RPMI7951 (cell line): ENCODE data around the gene PCDHGA7. TPM values are rescaled to one million over a fixed set of nuclear protein-coding genes. Genes with fewer than 3 reads are reported as not detected.
"Not testable (repeated sequence)": the region's sequence is repeated elsewhere in the genome, so short reads cannot be mapped to it uniquely, and the experiment has no call there.

ENCODE experiments used
- DNase-seq: peaks from one replicate; pipeline ENCODE4 v3.0.0-alpha.2; 2012; ENCODE audit warnings: low read depth
- total RNA-seq: library from RNA; depleted of rRNA; stranded (reverse); fragments of >200 nt; shearing (Covaris generic); gene quantifications from 2 replicates; pipeline ENCODE4 v1.2.3, GENCODE V29; 2014

PCDHGA7 gene
- total RNA-seq, 1 experiment from 2014 or later: 4.6 TPM

DNA sequence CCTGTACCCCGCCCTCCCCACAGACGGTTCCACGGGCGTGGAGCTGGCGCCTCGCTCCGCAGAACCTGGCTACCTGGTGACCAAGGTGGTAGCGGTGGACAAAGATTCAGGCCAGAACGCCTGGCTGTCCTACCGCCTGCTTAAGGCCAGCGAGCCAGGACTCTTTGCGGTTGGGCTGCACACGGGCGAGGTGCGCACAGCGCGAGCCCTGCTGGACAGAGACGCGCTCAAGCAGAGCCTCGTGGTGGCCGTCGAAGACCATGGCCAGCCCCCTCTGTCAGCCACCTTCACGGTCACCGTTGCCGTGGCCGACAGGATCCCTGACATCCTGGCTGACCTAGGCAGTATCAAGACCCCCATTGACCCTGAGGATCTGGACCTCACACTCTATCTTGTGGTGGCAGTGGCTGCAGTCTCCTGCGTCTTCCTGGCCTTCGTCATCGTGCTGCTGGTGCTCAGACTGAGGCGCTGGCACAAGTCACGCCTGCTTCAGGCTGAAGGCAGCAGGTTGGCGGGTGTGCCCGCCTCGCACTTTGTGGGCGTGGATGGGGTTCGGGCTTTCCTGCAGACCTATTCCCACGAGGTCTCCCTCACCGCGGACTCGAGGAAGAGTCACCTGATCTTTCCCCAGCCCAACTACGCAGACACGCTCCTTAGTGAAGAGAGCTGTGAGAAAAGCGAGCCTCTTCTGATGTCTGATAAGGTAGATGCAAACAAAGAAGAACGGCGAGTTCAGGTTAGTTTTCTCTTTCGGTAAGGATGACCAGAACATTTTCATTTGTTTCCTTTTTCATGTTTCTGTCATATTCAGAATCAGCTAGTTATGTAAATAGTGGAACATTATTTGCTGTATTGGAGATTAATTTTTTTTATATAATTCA lies 16.3 kb upstream of the PCDHGA7 start:
- no peak for DNase-seq

DNA sequence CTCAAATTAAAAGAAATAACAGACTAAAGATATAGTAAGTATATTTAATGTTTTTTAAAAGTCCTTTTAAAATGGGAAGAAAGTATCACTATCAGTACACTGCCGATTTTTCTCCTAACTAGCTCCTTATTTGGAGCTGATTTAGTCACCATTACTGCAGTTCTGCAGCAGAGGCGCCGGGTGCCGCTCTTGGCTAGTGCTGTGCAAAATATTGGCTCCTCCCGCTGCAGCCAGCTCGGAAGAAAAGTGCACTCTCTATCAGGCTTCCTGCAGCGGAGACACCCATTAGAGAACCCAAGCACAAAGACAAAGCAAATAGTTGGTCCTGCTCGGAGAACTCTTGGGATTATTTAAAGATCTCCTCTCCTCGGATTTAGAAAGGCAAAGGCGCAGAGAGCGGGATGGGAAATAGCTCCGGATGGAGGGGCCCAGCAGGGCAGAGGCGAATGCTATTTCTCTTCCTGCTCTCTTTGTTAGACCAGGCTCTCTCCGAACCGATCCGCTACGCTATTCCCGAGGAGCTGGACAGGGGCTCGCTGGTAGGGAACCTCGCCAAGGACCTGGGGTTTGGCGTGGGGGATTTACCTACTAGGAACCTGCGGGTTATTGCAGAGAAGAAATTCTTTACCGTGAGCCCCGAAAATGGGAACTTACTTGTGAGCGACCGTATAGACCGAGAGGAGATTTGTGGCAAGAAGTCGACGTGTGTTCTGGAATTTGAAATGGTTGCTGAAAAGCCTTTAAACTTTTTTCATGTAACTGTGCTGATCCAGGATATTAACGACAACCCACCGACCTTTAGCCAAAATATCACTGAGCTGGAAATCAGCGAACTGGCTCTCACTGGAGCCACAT lies 12.3 kb upstream of the PCDHGA7 start, which contains the start of gene PCDHGB3:
Gene PCDHGB3 (plus strand): TSS at position 249 of the 855 bp plus-strand sequence. CDS start 153 bp downstream, at position 402.
- DNase-seq: peak; percentile 42

DNA sequence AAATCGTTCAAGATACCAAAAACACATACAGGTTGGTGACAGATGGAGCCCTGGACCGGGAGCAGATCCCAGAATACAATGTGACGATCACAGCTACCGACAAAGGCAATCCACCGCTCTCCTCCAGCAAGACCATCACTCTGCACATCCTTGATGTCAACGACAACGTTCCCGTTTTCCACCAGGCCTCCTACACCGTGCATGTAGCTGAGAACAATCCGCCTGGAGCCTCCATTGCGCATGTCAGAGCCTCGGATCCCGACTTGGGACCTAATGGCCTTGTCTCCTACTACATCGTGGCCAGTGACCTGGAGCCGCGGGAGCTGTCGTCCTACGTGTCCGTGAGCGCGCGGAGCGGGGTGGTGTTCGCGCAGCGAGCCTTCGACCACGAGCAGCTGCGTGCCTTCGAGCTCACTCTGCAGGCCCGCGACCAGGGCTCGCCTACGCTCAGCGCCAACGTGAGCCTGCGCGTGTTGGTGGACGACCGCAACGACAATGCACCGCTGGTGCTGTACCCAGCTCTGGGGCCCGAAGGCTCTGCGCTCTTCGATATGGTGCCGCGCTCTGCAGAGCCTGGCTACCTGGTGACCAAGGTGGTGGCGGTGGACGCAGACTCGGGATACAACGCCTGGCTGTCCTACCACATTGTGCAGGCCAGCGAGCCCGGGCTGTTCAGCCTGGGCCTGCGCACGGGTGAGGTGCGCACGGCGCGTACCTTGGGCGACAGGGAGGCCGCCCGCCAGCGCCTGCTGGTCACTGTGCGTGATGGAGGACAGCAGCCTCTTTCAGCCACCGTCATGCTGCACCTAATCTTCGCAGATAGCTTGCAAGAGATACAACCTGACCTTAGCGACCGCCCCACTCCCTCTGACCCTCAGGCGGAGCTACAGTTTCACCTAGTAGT lies 10.7 kb upstream of the PCDHGA7 start:
- no peak for DNase-seq

DNA sequence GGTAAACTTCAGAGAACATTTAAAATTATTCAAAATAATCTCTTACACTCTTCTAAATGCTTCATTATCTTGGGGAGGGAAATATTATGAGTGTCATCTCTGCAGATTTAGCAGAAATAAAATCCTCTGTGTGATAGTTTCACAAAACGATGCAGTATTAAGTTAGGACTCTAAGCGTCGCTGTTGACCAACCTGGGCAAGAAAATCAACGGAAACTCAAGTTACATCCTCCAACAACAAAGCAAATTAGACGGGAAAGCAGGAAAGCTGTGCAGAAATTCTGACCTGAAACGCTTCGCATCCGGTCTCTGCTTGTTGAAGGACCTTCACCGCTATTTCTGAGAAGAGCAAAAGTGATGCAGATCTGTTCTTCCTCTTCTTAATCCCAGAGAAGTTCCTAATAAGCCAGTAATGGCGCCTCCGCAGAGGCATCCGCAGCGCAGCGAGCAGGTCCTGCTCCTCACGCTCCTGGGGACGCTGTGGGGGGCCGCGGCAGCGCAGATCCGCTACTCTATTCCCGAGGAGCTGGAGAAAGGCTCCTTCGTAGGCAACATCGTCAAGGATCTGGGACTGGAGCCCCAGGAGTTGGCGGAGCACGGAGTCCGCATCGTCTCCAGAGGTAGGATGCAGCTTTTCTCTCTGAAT lies 8.7 kb upstream of the PCDHGA7 start, which contains the start of gene PCDHGA6:
Gene PCDHGA6 (plus strand): TSS at position 219 of the 645 bp plus-strand sequence. CDS start 193 bp downstream, at position 412.
- DNase-seq: no peak

DNA sequence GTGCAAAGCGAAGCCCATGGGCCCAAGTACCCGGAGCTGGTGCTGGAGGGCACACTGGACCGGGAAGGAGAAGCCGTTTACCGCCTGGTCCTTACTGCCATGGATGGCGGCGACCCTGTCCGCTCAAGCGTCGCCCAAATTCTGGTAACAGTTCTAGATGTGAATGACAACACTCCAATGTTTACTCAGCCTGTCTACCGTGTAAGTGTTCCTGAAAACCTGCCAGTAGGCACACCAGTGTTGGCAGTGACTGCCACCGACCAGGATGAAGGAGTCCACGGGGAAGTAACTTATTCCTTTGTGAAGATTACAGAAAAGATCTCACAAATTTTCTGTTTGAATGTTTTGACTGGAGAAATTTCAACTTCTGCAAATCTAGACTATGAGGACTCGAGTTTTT lies 7.9 kb upstream of the PCDHGA7 start:
- DNase-seq: no peak

DNA sequence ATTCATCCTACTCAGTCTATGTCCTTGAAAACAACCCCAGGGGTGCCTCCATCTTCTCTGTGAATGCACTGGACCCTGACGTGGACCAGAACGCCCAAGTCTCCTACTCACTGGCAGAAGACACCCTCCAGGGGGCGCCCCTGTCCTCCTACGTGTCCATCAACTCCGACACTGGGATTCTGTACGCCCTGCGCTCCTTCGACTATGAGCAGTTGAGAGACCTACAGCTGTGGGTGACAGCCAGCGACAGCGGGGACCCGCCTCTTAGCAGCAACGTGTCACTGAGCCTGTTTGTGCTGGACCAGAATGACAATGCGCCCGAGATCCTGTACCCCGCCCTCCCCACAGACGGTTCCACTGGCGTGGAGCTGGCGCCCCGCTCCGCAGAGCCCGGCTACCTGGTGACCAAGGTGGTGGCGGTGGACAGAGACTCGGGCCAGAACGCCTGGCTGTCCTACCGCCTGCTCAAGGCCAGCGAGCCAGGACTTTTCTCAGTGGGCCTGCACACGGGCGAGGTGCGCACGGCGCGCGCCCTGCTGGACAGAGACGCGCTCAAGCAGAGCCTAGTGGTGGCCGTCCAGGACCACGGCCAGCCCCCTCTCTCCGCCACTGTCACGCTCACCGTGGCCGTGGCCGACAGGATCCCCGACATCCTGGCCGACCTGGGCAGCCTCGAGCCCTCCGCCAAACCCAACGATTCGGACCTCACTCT lies 6.9 kb upstream of the PCDHGA7 start:
- not testable (repeated sequence) for DNase-seq

DNA sequence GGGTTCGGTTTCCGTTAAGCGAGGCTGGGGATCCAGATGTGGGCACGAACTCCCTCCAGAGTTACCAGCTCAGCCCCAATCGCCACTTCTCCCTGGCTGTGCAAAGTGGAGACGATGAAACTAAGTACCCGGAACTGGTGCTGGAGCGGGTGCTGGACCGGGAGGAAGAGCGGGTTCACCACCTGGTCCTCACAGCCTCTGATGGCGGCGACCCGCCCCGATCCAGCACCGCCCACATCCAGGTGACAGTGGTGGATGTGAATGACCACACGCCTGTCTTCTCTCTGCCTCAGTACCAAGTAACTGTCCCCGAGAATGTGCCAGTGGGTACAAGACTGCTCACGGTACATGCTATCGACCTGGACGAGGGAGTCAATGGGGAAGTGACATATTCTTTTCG lies 803 bp downstream of the PCDHGA7 start:
- DNase-seq: no peak

DNA sequence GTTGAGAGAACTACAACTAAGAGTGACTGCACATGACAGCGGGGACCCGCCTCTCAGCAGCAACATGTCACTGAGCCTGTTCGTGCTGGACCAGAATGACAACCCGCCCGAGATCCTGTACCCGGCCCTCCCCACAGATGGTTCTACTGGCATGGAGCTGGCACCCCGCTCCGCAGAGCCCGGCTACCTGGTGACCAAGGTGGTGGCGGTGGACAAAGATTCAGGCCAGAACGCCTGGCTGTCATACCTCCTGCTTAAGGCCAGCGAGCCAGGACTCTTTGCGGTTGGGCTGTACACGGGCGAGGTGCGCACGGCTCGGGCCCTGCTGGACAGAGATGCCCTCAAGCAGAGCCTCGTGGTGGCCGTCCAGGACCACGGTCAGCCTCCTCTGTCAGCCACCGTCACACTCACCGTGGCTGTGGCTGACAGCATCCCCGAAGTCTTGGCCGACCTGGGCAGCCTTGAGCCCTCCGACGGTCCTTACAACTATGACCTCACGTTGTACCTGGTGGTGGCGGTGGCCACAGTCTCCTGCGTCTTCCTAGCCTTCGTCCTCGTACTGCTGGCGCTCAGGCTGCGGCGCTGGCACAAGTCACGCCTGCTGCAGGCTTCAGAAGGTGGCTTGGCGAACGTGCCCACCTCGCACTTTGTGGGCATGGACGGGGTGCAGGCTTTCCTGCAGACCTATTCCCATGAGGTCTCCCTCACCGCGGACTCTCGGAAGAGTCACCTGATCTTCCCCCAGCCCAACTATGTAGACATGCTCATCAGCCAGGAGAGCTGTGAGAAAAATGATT lies 2.1 kb downstream of the PCDHGA7 start:
- no peak for DNase-seq

DNA sequence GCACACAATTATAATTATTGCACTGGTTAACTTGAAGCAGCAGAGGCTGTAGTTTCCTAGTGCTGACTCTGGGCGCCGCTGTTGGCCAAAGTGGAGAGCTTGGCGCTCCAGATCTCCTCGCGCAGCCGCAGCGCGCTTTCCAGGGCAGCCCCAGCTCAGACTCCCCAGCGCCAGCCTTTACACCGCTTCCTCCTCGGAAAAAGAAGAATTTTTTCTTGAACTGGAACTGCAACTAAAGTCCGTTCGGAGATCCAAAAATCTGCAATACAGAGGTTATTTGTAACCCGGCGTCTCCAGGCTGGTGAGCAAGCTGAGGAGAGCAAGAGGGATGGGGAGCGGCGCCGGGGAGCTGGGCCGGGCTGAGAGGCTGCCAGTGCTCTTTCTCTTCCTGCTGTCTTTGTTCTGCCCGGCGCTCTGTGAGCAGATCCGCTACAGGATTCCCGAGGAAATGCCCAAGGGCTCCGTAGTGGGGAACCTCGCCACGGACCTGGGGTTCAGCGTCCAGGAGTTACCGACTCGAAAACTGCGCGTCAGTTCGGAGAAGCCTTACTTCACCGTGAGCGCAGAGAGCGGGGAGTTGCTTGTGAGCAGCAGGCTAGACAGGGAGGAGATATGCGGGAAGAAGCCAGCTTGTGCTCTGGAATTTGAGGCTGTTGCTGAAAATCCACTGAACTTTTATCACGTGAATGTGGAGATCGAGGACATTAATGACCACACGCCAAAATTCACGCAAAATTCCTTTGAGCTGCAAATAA lies 5.2 kb downstream of the PCDHGA7 start, which contains the start of gene PCDHGB4:
Gene PCDHGB4 (plus strand): TSS at position 142 of the 755 bp plus-strand sequence. CDS start 187 bp downstream, at position 329.
- DNase-seq: peak; percentile 58

DNA sequence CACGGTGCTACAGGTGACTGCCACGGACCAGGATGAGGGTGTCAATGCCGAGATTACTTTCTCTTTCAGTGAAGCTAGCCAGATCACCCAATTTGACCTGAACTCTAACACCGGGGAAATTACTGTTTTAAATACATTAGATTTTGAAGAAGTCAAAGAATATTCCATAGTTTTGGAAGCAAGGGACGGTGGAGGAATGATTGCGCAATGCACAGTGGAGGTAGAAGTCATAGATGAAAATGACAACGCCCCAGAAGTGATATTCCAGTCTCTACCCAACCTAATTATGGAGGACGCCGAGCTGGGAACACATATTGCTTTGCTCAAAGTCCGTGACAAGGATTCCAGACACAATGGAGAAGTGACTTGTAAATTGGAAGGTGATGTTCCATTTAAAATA lies 6.1 kb downstream of the PCDHGA7 start:
- no peak for DNase-seq

DNA sequence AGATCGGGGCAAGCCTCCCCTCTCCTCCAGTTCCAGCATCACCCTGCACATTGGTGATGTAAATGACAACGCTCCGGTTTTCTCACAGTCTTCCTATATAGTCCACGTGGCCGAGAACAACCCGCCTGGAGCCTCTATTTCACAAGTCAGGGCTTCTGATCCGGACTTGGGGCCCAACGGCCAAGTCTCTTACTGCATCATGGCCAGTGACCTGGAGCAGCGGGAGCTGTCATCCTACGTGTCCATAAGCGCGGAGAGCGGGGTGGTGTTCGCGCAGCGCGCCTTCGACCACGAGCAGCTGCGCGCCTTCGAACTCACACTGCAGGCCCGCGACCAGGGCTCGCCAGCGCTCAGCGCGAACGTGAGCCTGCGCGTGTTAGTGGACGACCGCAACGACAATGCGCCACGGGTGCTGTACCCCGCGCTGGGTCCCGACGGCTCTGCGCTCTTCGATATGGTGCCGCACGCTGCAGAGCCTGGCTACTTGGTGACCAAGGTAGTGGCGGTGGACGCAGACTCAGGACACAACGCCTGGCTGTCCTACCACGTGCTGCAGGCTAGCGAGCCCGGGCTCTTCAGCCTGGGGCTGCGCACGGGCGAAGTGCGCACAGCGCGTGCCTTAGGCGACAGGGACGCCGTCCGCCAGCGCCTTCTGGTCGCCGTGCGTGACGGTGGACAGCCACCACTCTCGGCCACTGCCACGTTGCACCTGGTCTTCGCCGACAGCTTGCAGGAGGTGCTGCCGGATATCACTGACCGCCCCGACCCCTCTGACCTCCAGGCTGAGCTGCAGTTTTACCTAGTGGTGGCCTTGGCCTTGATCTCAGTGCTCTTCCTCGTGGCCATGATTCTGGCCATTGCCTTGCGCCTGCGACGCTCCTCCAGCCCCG lies 6.9 kb downstream of the PCDHGA7 start:
- no peak for DNase-seq

DNA sequence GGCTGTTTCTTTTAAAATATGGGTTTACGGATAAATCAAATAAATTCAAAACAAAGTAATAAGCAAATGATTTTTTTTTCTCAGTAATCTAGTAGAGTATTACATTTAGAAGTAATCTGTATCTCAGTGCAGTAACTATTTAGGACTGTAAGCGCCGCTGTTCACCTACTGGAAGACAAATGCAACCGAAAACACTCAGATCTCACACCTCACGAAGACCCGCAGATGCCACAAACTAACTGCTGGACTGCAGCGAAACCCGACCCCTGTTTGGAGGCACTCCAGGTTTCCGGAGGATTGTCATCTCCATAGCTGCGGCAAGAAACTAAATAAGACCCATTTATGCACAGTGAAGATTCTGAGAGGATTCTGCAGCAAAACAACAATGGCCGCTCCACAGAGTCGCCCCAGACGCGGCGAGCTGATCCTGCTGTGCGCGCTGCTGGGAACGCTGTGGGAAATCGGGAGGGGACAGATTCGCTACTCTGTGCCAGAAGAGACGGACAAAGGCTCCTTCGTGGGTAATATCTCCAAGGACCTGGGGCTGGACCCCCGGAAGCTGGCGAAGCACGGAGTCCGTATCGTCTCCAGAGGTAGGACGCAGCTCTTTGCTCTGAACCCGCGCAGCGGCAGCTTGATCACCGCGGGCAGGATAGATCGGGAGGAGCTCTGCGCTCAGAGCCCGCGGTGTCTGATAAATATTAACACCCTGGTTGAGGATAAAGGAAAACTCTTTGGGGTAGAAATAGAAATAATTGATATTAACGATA lies 10.1 kb downstream of the PCDHGA7 start, which contains the start of gene PCDHGA8:
Gene PCDHGA8 (plus strand): TSS at position 205 of the 770 bp plus-strand sequence. CDS start 181 bp downstream, at position 386.
- DNase-seq: no peak

DNA sequence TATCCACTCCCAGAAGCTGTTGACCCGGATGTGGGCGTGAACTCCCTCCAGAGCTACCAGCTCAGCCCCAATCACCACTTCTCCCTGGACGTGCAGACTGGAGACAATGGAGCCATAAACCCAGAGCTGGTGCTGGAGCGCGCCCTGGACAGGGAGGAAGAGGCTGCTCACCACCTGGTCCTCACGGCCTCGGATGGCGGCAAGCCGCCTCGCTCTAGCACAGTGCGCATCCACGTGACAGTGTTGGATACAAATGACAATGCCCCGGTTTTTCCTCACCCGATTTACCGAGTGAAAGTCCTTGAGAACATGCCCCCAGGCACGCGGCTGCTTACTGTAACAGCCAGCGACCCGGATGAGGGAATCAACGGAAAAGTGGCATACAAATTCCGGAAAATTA lies 10.7 kb downstream of the PCDHGA7 start:
- DNase-seq: no peak

DNA sequence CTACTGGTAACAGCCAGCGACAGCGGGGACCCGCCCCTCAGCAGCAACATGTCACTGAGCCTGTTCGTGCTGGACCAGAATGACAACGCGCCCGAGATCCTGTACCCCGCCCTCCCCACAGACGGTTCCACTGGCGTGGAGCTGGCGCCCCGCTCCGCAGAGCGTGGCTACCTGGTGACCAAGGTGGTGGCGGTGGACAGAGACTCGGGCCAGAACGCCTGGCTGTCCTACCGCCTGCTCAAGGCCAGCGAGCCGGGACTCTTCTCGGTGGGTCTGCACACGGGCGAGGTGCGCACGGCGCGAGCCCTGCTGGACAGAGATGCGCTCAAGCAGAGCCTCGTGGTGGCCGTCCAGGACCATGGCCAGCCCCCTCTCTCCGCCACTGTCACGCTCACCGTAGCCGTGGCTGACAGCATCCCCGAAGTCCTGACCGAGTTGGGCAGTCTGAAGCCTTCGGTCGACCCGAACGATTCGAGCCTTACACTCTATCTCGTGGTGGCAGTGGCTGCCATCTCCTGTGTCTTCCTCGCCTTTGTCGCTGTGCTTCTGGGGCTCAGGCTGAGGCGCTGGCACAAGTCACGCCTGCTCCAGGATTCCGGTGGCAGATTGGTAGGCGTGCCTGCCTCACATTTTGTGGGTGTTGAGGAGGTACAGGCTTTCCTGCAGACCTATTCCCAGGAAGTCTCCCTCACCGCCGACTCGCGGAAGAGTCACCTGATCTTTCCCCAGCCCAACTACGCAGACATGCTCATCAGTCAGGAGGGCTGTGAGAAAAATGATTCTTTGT lies 12.1 kb downstream of the PCDHGA7 start:
- not testable (repeated sequence) for DNase-seq

DNA sequence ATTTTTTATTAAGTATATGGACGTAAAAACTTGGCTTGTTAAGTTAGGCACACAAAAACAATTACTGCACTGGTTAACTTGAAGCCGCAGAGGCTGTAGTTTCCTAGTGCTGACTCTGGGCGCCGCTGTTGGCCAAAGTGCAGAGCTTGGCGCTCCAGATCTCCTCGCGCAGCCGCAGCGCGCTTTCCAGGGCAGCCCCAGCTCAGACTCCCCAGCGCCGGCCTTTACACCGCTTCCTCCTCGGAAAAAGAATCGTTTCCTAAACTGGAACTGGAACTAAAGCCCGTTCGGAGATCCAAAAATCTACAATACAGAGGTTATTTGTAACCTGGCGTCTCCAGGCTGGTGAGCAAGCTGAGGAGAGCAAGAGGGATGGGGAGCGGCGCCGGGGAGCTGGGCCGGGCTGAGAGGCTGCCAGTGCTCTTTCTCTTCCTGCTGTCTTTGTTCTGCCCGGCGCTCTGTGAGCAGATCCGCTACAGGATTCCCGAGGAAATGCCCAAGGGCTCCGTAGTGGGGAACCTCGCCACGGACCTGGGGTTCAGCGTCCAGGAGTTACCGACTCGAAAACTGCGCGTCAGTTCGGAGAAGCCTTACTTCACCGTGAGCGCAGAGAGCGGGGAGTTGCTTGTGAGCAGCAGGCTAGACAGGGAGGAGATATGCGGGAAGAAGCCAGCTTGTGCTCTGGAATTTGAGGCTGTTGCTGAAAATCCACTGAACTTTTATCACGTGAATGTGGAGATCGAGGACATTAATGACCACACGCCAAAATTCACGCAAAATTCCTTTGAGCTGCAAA lies 15.4 kb downstream of the PCDHGA7 start, which contains the start of gene PCDHGB5:
Gene PCDHGB5 (plus strand): TSS at position 192 of the 796 bp plus-strand sequence. CDS start 181 bp downstream, at position 373.
- peak; percentile 62 for DNase-seq
